ENCODE measurements around the gene SLC26A2.
"Not testable (repeated sequence)": the region's sequence is repeated elsewhere in the genome, so short reads cannot be mapped to it uniquely, and the experiment has no call there.

GRCh38 chr5:149942741-149943169 is 17.8 kb upstream of the SLC26A2 start:
- TF ChIP-seq POLR2A, CTCF (IDR thresholded peaks at IDR 0.05): not testable (repeated sequence)

All from heart left ventricle (tissue), 13 donors.